BLaER1 treated with 17β-estradiol and CSF1 and Interleukin-3, amounts not matched to agents 10 nM and 100 nM (cell line): ENCODE data around the gene AGXT.

ENCODE experiments used
- H3K27ac ChIP-seq, 11 experiments: shearing (Covaris generic); formaldehyde crosslinking; 2 replicates each; pipeline ENCODE4 v1.8.1; 2022
- H3K27me3 ChIP-seq, 11 experiments: shearing (Covaris generic); formaldehyde crosslinking; 2 replicates each; pipeline ENCODE4 v1.8.1; 2022
- H3K36me3 ChIP-seq, 11 experiments: shearing (Covaris generic); formaldehyde crosslinking; 2 replicates each; pipeline ENCODE4 v1.8.1; 2022
- H3K4me1 ChIP-seq, 10 experiments: shearing (Covaris generic); formaldehyde crosslinking; 2 replicates each; pipeline ENCODE4 v1.8.1; 2022
- H3K4me2 ChIP-seq, 11 experiments: shearing (Covaris generic); formaldehyde crosslinking; 2 replicates each; pipeline ENCODE4 v1.8.1; 2022
- H3K4me3 ChIP-seq, 10 experiments: shearing (Covaris generic); formaldehyde crosslinking; 2 replicates each; pipeline ENCODE4 v1.8.1; 2022
- H3K9ac ChIP-seq, 11 experiments: shearing (Covaris generic); formaldehyde crosslinking; 2 replicates each; pipeline ENCODE4 v1.8.1; 2022
- H3K9me3 ChIP-seq, 11 experiments: shearing (Covaris generic); formaldehyde crosslinking; replicated peaks in 1 of 11; 2 replicates each; pipeline ENCODE4 v1.8.1; 2022
- H4K20me1 ChIP-seq, 11 experiments: shearing (Covaris generic); formaldehyde crosslinking; 2 replicates each; pipeline ENCODE4 v1.8.1; 2022
- Cebpa-rat ChIP-seq, 11 experiments: shearing (Covaris generic); IDR thresholded peaks; 2 replicates each; pipeline ENCODE4 v1.8.1; 2022

The AGXT gene

DNA sequence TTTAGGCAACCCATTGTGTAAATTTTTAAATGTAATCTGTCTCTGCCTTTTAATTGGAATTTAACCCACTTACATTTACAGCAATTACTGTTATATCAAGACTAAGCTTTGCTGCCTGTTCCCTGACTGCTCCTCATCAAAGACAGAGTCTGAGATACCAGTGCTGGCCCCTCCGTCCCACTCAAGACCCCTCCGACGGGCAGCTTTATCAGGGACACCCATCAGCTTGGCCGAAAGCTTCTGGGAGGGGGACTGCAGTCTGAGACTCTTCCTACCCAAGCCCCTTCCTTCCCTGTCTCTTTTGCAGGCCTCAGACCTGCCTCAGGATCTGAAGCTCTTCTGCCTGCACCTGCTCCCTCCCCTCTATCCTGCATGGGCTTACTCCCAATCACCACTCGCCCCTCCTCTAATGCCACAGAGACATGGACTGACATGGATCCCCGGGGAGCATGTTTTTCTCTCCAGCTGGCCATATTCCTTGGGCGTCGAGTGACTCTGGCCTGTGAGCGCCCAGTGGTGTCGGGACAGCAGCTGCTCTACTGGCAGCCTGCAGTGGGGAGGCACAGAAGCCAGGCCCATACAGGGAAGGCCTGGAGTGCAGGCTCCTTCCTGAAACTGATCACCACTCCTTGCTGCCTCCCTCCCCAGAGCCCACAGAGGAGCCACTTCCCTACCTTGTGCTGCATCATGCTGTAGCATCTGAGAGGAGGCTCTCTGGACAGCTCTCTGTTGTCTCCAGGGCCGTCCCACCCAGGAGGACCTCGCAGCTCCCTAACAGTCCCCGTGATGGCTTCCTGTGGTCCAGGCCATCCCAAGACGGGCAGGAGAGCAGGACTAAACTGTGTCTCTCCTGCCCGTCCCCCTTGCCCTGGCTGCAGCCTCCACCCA is 44.9 kb upstream of the AGXT start:
- Histone ChIP-seq H3K27me3 (peaks cover 53 to 76% (median 67%) of the 10 kb centered on the region in 11 experiments), H3K9me3 (peaks cover 17 to 34% (median 26%) of the 10 kb centered on the region in 11 experiments), H3K27ac (no peak overlapping the region), H4K20me1 (peaks cover 0 to 20% (median 11%) of the 10 kb centered on the region in 11 experiments; a peak in 13 of 22 replicates), H3K4me1 (peaks cover 4 to 20% (median 14%) of the 10 kb centered on the region in 10 experiments; a peak in 17 of 20 replicates), H3K4me3 (no peak overlapping the region), H3K4me2 (no peak overlapping the region), H3K36me3 (peaks cover 0 to 6% (median 0%) of the 10 kb centered on the region in 11 experiments; a peak in 1 of 22 replicates), H3K9ac (no peak overlapping the region)
- no peak for TF ChIP-seq Cebpa-rat (IDR thresholded peaks at IDR 0.05)

DNA sequence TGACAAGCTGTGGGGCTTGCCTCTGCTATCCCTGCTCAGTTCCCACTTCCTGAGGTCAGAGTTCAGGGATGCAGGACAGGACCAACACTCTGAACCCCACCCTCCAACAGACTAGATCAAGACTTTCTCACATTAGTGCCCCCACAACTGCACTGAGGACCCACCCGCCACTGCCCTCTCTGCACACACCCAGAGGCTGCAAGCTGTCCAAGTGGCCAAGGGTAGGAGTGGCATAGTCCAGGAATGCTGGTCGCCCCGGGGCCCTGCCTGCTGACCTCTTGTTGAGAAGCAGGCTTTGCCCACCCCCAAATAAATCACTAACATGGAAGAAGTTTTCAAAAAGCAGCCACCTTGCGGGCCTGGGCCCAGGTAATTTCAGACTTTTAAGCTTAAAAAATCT is 43.1 kb upstream of the AGXT start:
- H3K4me3 ChIP-seq, result no peak overlapping the region
- no peak overlapping the region for H3K27ac ChIP-seq
- H3K27me3 ChIP-seq, result peaks cover 35 to 71% (median 55%) of the 10 kb centered on the region in 11 experiments
- peaks cover 0 to 6% (median 0%) of the 10 kb centered on the region in 11 experiments; a peak in 1 of 22 replicates for H3K36me3 ChIP-seq
- no peak overlapping the region for H3K9ac ChIP-seq
- H3K9me3 ChIP-seq, result peaks cover 17 to 34% (median 26%) of the 10 kb centered on the region in 11 experiments
- TF ChIP-seq Cebpa-rat (IDR thresholded peaks at IDR 0.05), result no peak
- H4K20me1 ChIP-seq, result peaks cover 0 to 12% (median 4%) of the 10 kb centered on the region in 11 experiments; a peak in 8 of 22 replicates
- H3K4me2 ChIP-seq, result no peak overlapping the region
- peaks cover 4 to 15% (median 8%) of the 10 kb centered on the region in 10 experiments; a peak in 16 of 20 replicates for H3K4me1 ChIP-seq

GRCh38 chr2:240831594-240832204 is 36.9 kb upstream of the AGXT start:
- Histone ChIP-seq H3K9me3 (peaks cover 0 to 7% (median 2%) of the 10 kb centered on the region in 11 experiments; a peak in 4 of 22 replicates), H3K4me3 (peak overlapping the region in 7 of 10 experiments; percentile 34 to 54 (median 47); a peak in 13 of 20 replicates), H3K27me3 (peaks cover 12 to 31% (median 17%) of the 10 kb centered on the region in 11 experiments; a peak in 20 of 22 replicates), H4K20me1 (peaks cover 0 to 12% (median 2%) of the 10 kb centered on the region in 11 experiments; a peak in 6 of 22 replicates), H3K4me1 (peaks cover 5 to 23% (median 20%) of the 10 kb centered on the region in 10 experiments), H3K9ac (peak overlapping the region in 5 of 11 experiments; percentile 12 to 60 (median 39); a peak in 4 of 22 replicates), H3K4me2 (peak overlapping the region; percentile 66 to 95 (median 79)), H3K27ac (no peak overlapping the region), H3K36me3 (no peaks in the 10 kb centered on the region)
- TF ChIP-seq Cebpa-rat (IDR thresholded peaks at IDR 0.05), result no peak

DNA sequence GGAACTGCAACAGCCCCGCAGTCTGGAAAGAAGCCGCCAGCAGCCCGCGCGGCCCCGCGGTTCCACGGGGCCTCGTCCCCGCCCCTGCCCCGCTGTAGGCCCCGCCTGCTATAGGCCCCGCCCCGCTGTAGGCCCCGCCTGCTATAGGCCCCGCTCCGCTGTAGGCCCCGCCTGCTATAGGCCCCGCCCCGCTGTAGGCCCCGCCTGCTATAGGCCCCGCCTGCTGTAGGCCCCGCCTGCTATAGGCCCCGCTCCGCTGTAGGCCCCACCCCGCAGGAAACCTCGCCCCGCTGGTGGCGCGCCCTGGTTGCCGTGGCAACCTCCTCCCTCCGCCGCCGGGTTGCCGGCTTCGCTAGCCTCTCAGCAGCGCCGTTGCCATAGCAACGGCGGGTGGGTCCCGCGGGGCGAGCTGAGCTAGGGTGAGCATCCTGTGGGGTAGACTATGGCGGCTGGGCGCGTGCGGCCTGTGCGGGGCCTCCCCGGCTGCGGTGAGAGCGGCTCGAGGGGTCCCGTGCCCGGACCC is 36.4 kb upstream of the AGXT start:
- H3K9me3 ChIP-seq, result peaks cover 0 to 1% (median 0%) of the 10 kb centered on the region in 11 experiments; a peak in 1 of 22 replicates
- peak overlapping the region in 7 of 10 experiments; percentile 34 to 54 (median 47); a peak in 11 of 20 replicates for H3K4me3 ChIP-seq
- no peaks in the 10 kb centered on the region for H3K36me3 ChIP-seq
- H3K27ac ChIP-seq, result peak overlapping the region in 1 of 11 experiments; percentile 38; a peak in 1 of 22 replicates
- peaks cover 13 to 34% (median 17%) of the 10 kb centered on the region in 11 experiments; a peak in 20 of 22 replicates for H3K27me3 ChIP-seq
- peak overlapping the region in 5 of 11 experiments; percentile 12 to 60 (median 39); a peak in 4 of 22 replicates for H3K9ac ChIP-seq
- no peak for TF ChIP-seq Cebpa-rat (IDR thresholded peaks at IDR 0.05)
- H3K4me1 ChIP-seq, result peaks cover 6 to 29% (median 26%) of the 10 kb centered on the region in 10 experiments
- H3K4me2 ChIP-seq, result peak overlapping the region; percentile 66 to 95 (median 83)
- peaks cover 0 to 17% (median 6%) of the 10 kb centered on the region in 11 experiments; a peak in 10 of 22 replicates for H4K20me1 ChIP-seq

DNA sequence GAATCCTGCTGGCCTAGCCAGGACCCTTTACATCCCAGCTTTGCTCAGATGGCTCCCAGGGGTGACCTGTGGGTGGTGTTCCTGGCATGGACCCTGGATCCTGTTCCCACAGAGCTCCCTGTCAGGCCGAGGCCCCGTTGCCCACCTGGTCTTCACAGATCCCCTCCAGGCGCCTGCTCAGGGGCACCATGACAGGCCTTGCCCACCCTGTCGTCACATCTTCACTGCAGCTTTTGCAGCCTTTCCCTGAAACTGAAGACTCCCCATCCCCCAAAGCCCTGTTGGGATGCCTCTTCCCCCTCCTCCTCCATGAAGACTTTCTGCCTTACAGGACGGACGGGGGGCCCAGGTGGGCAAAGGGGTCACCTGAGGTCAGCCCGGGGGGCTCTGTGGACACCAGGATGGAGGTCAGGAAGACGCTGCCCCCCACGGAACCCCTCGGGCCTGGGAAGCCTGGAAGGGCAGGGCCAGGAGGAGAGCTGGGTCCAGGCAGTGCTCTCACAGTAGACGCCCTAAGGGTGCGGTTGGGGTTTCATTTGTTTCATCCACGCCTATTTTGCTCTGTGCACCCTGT is 35.6 kb upstream of the AGXT start:
- Histone ChIP-seq H3K4me1 (peaks cover 12 to 36% (median 33%) of the 10 kb centered on the region in 10 experiments), H3K9me3 (no peaks in the 10 kb centered on the region), H3K36me3 (no peaks in the 10 kb centered on the region), H3K9ac (no peak overlapping the region; a peak in 1 of 22 replicates), H4K20me1 (peaks cover 0 to 21% (median 10%) of the 10 kb centered on the region in 11 experiments; a peak in 10 of 22 replicates), H3K4me2 (peak overlapping the region; percentile 44 to 95 (median 75); a peak in 20 of 22 replicates), H3K27me3 (peaks cover 13 to 34% (median 19%) of the 10 kb centered on the region in 11 experiments; a peak in 20 of 22 replicates), H3K4me3 (no peak overlapping the region), H3K27ac (peak overlapping the region in 1 of 11 experiments; percentile 38; a peak in 1 of 22 replicates)
- TF ChIP-seq Cebpa-rat (IDR thresholded peaks at IDR 0.05), result no peak

DNA sequence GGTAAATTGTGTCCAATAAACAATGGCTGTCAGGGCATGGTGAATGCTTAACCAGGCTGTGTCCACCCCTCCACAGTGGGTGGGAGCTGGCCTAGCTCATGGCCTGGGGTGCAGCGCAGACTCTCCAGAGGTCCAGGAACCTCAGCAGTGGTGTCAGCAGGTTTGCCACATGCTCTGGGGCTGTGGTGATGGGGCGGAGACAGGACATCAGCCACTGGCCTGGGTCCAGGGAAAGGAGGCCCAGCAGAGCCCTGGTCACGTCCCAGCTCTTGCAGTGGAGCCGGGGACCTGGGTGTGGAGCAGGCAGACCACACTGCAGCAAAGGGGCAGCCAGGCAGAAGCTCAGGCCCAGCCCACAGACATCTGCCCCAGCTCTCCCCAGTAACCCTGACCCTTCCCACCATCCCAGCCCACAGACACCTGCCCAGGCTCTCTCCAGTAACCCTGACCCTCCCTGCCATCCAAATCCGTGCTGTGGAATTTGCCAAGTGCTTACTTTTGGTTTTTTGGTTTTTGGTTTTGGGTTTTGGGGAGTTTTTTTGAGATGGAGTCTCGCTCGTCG is 34.8 kb upstream of the AGXT start:
- H3K36me3 ChIP-seq, result no peaks in the 10 kb centered on the region
- H3K9me3 ChIP-seq, result no peaks in the 10 kb centered on the region
- peaks cover 12 to 44% (median 41%) of the 10 kb centered on the region in 10 experiments for H3K4me1 ChIP-seq
- no peak for TF ChIP-seq Cebpa-rat (IDR thresholded peaks at IDR 0.05)
- H3K4me2 ChIP-seq, result no peak overlapping the region
- peaks cover 13 to 31% (median 19%) of the 10 kb centered on the region in 11 experiments; a peak in 20 of 22 replicates for H3K27me3 ChIP-seq
- H3K9ac ChIP-seq, result no peak overlapping the region
- no peak overlapping the region for H3K27ac ChIP-seq
- H4K20me1 ChIP-seq, result peaks cover 0 to 21% (median 10%) of the 10 kb centered on the region in 11 experiments; a peak in 10 of 22 replicates
- H3K4me3 ChIP-seq, result no peak overlapping the region

DNA sequence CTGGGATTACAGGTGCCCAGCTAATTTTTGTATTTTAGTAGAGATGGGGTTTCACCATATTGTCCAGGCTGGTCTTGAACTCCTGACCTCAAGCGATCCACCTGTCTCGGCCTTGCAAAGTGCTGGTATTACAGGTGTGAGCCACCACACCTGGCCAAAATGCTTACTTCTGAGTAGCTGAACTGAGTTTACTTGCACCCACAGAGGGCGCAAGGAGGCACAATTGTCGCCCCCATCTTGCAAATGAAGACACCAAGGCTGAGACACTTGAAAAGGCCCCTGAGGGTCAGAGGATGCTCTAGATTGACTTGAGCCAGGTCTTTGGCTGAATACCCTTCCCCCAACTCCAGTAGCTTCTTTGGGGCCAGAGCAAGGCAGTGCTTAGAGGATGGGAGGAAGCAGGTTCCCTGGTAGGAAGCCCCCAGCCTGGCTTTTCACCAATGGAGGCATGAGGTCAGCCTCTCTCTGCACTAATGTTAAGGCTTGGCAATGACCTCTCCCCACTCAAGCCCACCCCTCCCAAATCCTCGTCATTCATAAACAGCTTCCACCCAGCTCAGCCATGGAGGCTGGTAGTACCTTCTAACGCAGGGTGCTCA is 34.1 kb upstream of the AGXT start:
- H4K20me1 ChIP-seq, result peaks cover 0 to 21% (median 13%) of the 10 kb centered on the region in 11 experiments; a peak in 10 of 22 replicates
- H3K9ac ChIP-seq, result no peak overlapping the region
- peaks cover 12 to 51% (median 48%) of the 10 kb centered on the region in 10 experiments for H3K4me1 ChIP-seq
- no peak for TF ChIP-seq Cebpa-rat (IDR thresholded peaks at IDR 0.05)
- H3K4me3 ChIP-seq, result no peak overlapping the region
- no peaks in the 10 kb centered on the region for H3K9me3 ChIP-seq
- H3K36me3 ChIP-seq, result no peaks in the 10 kb centered on the region
- no peak overlapping the region for H3K4me2 ChIP-seq
- no peak overlapping the region for H3K27ac ChIP-seq
- H3K27me3 ChIP-seq, result peaks cover 13 to 29% (median 19%) of the 10 kb centered on the region in 11 experiments; a peak in 20 of 22 replicates
